GM21528 (cell line): ENCODE data around the gene CACNG7.

Experiments
- ATAC-seq: cut with Tn5 transposase; IDR thresholded peaks from one replicate; pipeline ENCODE4 v1.9.1; 2021; ENCODE audit warnings: mild to moderate bottlenecking, moderate library complexity; ENCODE audit not compliant: unreplicated experiment, low FRiP score

CACNG7 gene

GRCh38 chr19:53904909-53905308, 4.2 kb upstream of the CACNG7 start:
- ATAC-seq = no peak

- no peak for ATAC-seq
These were observed 3.3 kb upstream of the CACNG7 start for GRCh38 chr19:53905787-53906186.

- ATAC-seq = no peak
These were observed 2.6 kb upstream of the CACNG7 start for GRCh38 chr19:53906211-53907192.

- no peak for ATAC-seq
These were observed 1.9 kb upstream of the CACNG7 start for GRCh38 chr19:53907193-53907581.

GRCh38 chr19:53907690-53908089, 1.4 kb upstream of the CACNG7 start:
- no peak for ATAC-seq

GRCh38 chr19:53908106-53908934, 758 bp upstream of the CACNG7 start:
- no peak for ATAC-seq

DNA sequence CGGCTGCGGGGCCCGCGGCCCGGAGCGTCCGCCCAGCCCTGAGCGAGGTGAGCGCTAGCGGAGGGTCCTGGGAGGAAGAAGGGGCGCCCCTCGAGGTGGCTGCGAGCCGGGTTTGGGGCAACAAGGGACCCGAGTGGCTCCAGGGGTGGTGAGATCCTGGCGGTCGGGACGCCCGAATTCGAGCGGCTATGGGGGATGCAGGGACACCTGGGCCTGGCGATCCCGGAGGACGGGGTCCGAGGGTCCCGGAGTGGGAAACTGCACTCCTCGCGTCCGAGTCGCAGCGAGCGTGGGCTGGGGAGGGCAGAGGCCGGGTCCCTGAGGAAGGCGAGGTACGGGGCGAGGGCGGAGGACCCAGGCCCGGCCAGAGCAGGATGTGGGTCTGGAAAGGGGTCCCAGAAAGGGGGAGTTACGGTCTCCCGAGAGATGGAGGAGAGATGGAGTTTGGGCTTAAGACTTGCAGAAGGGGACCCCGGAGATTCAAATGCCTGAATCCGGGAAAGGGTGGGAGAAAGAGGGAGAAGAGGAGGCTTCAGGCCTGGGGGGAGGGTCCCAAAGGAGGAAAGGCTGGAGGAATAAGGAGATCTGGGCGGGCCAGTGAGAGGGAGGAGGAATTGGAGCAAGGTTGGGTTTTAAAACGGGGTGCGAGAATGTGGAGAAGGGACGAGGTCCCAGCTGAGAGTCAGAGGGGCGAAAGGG, 542 bp downstream of the CACNG7 start:
- ATAC-seq = no peak

DNA sequence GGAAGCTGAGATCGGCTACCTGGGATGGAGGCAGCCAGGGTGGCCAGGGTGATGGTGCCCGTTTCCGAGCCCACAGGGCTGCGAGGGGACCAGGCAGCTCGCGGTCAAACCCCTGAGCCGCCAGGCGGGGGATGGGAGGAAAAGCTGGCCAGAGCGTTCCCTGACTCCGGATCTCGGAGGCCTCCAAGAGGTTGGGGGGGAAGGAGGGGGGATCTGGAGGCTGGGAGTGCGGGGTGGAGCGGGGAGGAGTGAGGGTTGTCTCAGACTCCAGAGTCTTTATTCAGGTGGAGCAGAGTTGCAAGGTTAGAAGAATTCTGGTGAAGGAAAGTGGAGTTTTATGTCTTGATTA, 1.1 kb downstream of the CACNG7 start:
- ATAC-seq = no peak

GRCh38 chr19:53912653-53913052, 3.6 kb downstream of the CACNG7 start:
- ATAC-seq = no peak

DNA sequence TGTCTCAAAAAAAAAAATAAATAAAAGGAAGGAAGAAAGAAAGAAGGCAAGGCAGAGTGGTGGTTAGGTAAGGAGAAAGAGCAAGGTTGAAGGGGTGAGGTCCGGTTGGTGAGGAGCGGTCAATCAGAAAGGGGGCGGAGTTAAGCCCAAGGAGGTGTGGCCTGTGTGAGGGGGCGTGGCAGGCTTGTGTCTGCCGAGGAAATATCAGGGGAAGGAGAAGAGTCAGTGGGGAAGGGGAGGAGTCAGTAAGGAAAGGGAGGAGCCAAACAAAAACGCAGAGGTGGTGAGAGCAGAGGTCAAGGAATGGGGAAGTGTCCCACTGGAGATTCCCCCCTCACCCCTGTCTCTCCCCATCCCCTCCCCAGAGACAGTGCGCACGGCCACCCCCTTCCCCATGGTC, 5.9 kb downstream of the CACNG7 start:
- no peak for ATAC-seq

DNA sequence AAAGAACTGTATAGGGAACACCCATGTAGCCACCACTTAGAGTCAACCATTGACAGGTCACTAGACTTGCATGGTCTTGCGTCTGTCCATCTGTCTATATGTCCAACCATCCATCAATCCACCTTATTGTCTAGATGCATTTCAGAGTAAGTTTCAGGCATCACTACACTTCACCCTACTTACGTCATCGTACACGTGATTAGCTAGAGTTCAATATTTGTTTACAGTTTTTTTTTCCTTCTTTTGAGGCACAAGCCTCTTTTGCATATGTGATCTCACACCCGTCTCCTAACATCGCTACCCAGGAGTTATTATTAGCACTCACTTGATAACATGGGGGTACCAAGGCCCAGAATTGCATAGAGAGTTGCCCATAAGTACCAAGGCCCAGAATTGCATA, 6.9 kb downstream of the CACNG7 start:
- ATAC-seq = no peak

GRCh38 chr19:53917356-53917755, 8.3 kb downstream of the CACNG7 start:
- ATAC-seq = no peak

DNA sequence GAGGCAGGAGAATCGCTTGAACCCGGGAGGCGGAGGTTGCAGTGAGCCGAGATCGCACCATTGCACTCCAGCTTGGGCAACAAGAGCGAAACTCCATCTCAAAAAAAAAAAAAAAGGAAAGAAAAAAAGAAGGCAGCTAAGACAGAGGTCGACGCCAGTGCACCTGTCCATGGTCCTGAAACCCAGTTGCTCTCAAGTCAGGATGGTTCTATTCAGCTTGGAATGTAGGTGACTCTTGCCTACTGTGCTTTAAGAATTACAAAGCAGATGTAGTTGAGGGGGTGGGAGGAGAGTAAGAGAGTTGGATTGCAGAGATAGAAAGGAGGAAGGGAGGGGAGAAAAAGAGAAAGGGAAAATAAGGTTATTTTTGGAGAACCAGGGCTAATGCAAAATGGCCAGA, 18.7 kb downstream of the CACNG7 start:
- ATAC-seq = no peak

DNA sequence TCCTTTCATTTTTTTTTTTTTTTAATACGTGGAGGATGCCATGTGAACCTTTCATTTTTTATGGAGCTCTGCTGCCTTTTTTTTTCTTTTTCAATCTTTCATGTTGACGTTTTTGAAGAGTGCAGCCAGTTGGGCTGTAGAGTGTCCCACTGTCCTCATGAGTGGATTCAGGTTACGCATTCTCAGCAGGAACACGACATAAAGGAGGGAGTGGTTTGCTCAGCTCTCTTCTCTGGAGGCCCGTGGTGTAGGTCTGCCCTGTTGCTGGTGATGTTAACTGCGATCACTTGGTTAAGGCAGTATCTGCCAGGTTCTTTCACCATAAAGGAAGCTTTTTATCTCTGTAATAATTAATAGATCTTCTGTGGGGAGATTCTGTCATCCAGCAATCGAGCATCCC, 27.0 kb downstream of the CACNG7 start:
- no peak for ATAC-seq

DNA sequence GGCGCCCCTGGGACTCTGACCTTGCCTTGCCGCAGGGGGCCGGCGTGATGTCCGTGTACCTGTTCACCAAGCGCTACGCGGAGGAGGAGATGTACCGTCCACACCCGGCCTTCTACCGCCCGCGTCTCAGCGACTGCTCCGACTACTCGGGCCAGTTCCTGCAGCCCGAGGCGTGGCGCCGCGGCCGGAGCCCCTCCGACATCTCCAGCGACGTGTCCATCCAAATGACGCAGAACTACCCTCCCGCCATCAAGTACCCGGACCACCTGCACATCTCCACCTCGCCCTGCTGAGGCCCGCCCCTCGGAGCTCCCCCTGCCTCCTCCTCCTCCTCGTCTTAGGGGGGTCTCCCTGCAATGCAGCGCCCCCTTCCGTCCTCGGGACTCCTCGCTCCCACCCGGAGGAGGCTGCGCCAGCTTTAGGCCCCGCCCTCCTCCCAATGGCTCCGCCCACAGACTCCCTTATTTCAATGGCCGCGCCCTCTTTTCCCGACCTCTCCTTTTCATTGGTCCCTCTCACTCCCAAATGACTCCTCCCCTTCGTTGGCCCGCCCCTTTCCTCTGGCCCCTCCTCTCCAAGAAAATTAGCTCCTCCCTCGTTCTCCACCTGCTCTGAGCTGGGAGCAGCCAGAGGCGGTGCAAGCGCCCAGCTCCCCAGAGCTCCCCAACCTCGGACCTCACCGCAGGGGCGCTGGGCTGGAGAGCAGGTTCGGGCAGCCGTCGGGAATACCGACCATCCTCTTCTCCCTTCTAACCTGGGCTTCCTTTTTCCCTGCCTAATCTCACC, 33.1 kb downstream of the CACNG7 start:
- no peak for ATAC-seq

- ATAC-seq = no peak
These were observed 35.3 kb downstream of the CACNG7 start for GRCh38 chr19:53944416-53944815.

DNA sequence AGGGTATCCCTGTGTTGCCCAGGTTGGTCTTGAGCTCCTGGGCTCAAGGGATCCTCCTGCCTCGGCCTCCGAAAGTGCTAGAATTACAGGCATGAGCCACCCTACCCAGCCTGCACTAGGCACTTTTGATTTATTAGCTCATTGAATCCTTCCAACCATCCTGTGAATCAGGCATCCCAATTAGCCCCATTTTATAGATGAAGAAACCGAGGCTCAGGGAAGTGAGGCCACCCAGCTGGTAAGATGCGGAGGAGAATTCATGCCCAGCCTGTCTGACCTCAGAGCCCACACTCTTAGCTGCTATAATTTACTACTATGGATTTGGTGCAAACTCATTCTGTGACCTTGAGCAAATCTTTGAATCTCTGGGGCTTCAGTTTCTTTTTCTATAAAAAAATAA, 35.9 kb downstream of the CACNG7 start:
- no peak for ATAC-seq

DNA sequence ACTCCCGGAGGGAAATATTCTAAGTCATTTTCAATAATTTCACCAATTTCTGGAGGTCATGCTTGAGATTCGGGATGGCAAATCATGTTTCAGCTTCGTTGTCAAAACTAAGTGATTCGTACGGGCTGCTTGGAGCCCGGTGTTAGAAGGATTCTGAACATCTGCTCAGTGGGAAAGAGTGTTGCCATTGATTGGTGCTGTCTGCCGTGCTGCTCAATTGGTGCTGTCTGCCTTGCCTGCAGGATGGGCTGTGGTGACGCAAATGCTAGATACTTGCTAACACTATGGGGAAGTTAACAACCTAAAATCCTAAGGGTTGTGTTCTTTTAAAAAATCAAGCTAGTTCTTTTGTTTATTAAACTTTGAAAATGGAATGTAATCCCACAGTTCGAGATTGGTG, 36.4 kb downstream of the CACNG7 start:
- ATAC-seq = no peak

GRCh38 chr19:53945998-53946397, 36.9 kb downstream of the CACNG7 start:
- ATAC-seq = no peak

- no peak for ATAC-seq
These were observed 38.5 kb downstream of the CACNG7 start for GRCh38 chr19:53947624-53948023.
